HG02610 (cell line): ENCODE results near the gene TGOLN2.
"Not testable (repeated sequence)": the region's sequence is repeated elsewhere in the genome, so short reads cannot be mapped to it uniquely, and the experiment has no call there.

ENCODE experiments used
- ATAC-seq: cut with Tn5 transposase; IDR thresholded peaks from one replicate; pipeline ENCODE4 v1.9.1; 2021; ENCODE audit warnings: mild to moderate bottlenecking, moderate library complexity; ENCODE audit not compliant: unreplicated experiment

Gene TGOLN2

DNA sequence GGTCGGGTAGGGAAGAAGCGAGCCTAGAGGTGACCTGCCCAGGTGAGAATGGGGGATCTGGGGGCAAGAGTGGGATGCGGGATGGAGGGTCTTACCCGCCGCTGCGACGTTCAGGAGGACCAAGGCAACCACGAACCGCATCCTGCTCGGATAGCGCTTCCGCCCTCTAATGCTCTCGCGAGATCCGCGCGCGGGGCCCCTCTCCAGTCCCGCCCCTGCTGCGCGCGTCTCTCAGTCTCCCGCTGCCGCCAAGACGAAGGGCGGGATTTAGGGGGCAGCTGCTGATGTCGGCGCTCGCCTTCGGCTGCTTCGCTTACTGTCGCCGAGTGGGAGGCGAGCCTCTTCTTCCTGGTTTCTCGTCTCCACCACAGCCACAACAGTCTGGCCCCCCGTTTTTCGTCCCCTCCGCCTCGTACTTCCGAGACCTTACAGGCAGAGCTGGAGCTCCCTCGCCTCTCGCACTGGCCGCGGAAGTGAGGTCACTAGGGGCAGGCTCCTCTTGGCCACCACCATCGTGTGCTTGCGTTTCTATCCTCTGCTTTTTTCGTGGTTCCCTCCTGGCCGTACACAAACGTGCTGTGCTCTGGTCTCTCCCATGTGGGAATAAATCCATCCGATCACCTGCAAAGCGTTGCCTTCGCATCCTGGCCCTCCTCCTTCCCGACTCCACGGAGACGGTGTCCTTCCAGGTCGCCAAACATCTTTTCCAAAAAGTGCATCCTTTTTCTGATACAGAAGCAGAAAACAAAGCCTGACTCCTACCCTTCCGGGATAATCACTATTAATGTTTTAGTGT lies at the start of gene TGOLN2:
Gene TGOLN2 (minus strand): TSS at position 168 of the 796 bp plus-strand sequence. CDS start 27 bp downstream, at position 141.
- peak; percentile 84 for ATAC-seq

DNA sequence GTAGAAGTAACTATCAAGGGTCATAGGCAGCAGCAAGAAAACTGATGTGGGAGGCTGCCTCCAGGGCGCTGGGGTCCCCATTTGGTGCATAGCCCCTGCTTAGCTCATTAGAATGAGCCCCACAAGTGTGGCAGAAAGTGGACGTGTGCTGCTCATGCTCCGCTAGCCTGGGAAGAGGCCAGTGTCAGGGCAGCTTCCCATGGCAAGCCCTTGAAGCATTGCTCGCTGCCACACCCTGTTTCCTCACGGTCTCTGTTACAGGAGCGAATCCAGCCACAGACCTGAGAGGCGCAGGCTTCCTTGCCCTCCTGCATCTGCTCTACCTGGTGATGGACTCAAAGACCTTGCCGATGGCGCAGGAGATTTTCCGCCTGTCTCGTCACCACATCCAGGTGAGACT lies 49.3 kb upstream of the TGOLN2 start:
- ATAC-seq, result no peak

GRCh38 chr2:85376291-85377065 lies 48.7 kb upstream of the TGOLN2 start:
- no peak for ATAC-seq

DNA sequence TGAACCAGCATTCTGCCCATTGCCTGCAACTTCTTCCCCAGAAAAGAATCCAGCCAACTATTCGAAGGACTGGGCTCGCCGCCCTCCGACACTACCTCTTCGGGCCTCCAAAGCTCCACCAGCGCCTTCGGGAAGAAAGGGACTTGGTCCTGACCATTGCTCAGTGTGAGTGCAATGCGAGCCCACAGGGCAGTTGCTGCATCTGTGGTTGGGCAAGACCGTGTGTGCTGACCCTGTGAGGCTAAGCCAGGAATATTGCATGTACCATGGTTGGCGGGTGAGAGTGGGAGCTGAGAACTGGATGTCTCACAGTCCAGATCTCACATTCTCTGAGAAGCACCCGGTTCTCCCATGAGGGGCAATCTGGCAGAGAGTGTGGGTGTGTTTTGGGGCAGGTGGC lies 43.3 kb upstream of the TGOLN2 start:
- ATAC-seq, result no peak

- ATAC-seq, result no peak
Observed at GRCh38 chr2:85369500-85369899, 41.7 kb upstream of the TGOLN2 start.

DNA sequence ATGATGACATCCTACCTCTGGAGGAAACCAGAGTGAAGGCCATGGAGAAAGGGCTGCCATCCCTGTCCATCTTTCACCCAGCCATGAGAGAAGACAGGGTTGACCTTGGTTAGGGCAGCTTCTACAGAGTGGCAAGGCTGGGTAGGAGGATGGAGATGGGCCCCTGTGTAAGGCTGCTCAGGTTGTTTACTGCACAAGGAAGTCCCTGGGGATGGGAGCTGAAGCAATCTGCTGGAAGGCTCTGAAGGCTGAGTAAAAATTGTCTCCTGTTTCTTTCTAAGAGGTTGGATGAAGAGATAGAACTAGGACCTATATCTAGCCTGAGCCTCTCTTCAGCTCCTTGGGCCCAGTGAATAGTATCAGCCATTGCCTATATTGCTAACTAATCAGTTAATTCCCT lies 41.1 kb upstream of the TGOLN2 start:
- ATAC-seq, result no peak

DNA sequence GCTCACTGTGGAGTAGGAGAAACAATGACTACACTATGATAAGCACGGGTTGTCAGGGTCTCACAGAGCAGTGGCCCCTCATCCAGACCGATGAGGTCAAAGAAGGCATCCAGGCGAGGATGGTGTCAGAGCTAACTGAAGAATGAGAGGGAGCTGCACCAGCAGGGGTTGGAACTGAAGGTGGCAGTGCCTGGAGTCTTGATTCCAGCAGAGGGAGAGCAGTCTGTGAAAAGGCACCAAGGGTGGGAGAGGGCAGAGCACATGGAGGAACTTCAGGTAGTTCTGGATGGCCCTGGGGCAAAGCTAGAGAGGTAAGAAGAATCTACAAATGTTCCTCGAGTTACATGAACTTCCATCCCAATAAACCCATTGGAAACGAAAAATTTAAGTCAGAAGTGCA lies 39.4 kb upstream of the TGOLN2 start:
- ATAC-seq, result no peak

GRCh38 chr2:85362653-85363387 lies 35.0 kb upstream of the TGOLN2 start:
- ATAC-seq, result not testable (repeated sequence)

DNA sequence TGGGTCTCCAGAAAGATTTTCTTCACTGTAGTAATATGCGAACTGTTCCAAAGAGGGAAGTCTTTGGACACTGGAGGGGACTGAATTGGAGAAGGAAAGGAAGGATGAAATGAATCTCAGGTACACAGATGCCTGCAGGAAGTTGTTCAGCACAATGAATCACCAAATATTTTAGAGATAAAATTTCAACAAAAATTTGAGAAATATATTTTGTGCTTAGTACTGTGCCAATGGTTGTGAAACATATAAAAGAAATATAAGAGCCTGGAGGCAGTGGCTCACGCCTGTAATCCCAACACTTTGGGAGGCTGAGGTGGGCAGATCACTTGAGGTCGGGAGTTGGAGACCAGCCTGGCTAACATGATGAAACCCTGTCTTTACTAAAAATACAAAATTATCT lies 29.9 kb upstream of the TGOLN2 start:
- no peak for ATAC-seq

DNA sequence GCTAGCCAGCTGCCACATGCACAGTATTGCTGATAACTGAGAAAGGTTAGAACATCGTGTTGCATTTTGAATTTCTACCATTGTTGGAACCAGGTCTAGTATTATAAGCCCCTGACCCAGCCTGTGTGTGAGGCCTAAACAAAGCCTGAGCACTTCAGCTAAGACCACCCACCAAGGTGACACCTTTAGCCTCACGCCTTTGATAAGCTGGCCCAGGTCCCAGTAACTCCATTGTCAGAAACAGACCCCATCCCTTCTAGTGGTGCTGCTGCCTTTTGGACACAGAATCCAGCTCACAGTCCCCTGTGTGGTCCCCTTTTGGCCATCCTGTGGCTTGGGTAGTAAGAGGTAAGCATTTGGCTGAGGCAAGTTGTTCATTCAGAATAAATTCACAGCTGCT lies 28.4 kb upstream of the TGOLN2 start:
- ATAC-seq, result no peak

DNA sequence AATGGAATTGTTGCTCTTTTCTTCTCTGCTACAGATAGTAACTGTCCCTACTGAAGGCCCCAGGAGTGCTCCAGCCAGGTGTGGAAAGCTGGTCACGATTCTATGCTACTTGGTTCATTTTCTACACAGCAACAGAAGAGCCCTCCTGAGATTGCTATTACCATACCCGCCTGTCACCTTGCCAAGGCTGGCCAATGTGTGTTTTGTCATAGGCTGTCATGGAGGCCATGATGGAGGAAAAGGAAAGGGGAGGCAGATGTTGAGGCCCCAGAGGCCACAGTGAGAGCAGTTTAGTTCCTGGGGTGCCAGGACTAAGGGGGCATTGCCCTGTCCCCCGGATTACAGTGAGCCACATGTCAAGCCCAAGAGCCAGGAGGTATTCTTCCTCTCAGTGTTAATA lies 27.7 kb upstream of the TGOLN2 start:
- no peak for ATAC-seq

GRCh38 chr2:85355073-85355410 lies 27.3 kb upstream of the TGOLN2 start:
- peak; percentile 1 for ATAC-seq

DNA sequence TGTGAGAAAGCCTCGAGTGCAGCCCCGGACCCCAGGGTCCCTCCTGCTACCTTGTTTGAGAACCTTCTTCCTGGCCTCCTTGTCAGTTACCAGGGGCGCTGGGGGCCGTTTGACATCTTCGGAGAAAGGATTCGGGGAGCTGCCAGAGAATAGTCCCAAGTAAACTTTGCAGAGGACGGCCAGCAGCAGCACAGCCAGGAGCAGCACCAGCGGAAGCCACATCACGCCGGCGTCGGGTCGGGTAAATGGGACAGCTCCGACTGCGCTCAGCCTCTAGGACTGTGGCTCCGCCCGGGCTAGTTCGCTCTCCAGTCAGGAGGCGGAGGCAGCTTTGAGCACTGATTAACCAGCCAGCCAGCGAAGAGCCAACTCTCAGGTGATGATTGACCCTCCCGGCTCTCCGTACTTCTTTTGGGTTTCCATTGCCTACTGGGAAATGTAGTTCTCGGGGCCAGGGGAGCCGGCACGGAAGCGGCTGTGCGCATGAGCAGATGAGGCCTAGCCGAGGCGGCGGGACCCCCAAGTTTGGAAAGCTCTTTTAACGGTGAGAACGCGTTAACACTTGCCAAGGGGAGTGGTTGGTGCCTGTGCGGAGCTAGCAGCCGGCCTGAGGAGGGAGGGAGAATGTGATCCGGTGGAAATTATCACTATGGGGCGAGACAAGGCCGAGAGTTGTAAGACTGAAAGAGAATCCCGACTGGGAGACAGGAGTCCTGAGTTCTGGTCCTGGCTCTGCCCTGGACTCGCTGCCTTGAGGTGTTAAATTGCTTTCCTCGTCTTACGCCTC lies 26.7 kb upstream of the TGOLN2 start, which contains the start of the genes ELMOD3 and RETSAT:
Gene ELMOD3 (plus strand): TSS at position 484 of the 787 bp plus-strand sequence. CDS start 2,430 bp downstream, outside the sequence.
Gene RETSAT (minus strand): TSS at position 243 of the 787 bp plus-strand sequence. CDS start 21 bp downstream, at position 222.
- peak; percentile 98 for ATAC-seq

DNA sequence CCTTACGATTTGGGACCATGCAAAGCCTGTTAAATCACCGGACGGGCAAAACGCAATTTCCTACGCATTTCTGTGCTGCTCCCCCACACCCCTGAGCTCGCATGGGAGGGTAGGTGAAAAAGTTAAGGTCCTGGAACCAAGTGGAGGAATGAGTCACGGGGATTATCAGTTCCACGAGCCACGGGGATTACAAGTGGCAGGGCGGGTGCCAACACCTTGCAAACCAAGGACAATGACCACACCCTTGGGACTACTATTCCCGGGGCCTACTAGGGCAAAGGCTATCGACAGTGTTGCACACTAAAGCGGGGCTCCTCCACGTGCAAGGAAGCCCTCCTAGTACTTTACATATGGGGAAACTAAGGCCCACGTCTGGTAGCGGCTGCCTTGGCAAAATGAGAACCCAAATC lies 26.1 kb upstream of the TGOLN2 start:
- no peak for ATAC-seq

GRCh38 chr2:85347599-85347998 lies 19.8 kb upstream of the TGOLN2 start:
- ATAC-seq, result no peak

GRCh38 chr2:85344356-85344954 lies 16.7 kb upstream of the TGOLN2 start:
- ATAC-seq, result no peak

- not testable (repeated sequence) for ATAC-seq
Observed at GRCh38 chr2:85343207-85343895, 15.6 kb upstream of the TGOLN2 start.

GRCh38 chr2:85342156-85342555 lies 14.4 kb upstream of the TGOLN2 start:
- no peak for ATAC-seq

DNA sequence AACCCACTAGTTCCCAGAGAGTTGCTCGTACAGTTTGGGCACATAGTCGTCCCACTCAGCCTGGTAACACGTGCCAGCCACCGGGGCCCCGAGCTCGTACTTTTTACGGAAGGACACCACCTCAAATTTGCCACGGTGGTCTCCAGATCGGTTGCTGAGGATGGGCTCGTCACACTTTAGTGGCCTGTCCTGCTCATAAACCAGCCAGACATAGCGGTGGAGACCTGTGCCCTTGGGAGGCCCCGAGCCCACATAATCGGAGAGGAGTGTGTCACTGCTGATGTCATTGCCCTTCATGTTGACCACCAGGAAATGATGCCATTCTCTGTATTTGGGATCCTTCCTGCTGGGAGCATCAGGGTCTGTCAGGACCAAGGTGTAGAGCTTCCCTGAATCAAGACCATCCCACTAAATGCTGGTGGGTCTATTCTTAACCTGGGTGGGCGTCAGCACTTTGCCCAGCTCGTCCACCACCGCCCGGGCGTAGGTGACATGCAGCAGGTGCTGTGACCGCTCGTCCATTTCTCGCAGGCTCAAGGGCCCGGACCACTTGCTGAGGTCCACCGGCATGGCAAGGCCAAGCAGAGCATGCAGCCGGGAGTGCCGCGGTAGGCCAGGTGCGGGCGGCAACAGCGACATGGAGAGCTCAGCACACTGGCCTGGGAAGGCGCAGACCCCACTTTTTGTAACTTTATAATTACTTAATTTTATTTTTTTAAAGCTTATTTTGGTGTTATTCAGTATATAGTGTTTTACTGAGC lies 13.7 kb upstream of the TGOLN2 start:
- no peak for ATAC-seq
